Kidney epithelial cell (primary cell): Measurements from ENCODE around the gene NOA1. TPM values are rescaled to one million over a fixed set of nuclear protein-coding genes. Genes with fewer than 3 reads are reported as not detected.

Source experiments
- DNase-seq: peaks from one replicate; pipeline ENCODE4 v3.0.0-alpha.2; 2010; ENCODE audit warnings: low read depth
- H3K27me3 ChIP-seq: 2 replicates; pipeline ENCODE4 v1.6.0; 2011; ENCODE audit warnings: low read length; ENCODE audit not compliant: control insufficient read depth, insufficient read depth
- H3K36me3 ChIP-seq: 2 replicates; pipeline ENCODE4 v1.5.1; 2011; ENCODE audit warnings: low read length; ENCODE audit not compliant: control insufficient read depth, insufficient read depth
- H3K4me3 ChIP-seq: 2 replicates; pipeline ENCODE4 v1.5.1; 2011; ENCODE audit warnings: low read depth, mild to moderate bottlenecking, control low read depth, low read length
- total RNA-seq: library from RNA; depleted of rRNA; stranded (reverse); fragments of >200 nt; gene quantifications from 2 replicates; pipeline ENCODE4 v1.2.3, GENCODE V29; 2015
- TF ChIP-seq, protein P1 (sequence below): IDR thresholded peaks from 2 replicates; pipeline ENCODE4 v1.5.1; 2011; ENCODE audit warnings: mild to moderate bottlenecking, moderate library complexity, low read length, control low read depth, inconsistent platforms; ENCODE audit not compliant: insufficient read depth, poor library complexity, severe bottlenecking

NOA1 gene
- total RNA-seq, 1 donor from 2014 or later = 25.1 TPM

DNA sequence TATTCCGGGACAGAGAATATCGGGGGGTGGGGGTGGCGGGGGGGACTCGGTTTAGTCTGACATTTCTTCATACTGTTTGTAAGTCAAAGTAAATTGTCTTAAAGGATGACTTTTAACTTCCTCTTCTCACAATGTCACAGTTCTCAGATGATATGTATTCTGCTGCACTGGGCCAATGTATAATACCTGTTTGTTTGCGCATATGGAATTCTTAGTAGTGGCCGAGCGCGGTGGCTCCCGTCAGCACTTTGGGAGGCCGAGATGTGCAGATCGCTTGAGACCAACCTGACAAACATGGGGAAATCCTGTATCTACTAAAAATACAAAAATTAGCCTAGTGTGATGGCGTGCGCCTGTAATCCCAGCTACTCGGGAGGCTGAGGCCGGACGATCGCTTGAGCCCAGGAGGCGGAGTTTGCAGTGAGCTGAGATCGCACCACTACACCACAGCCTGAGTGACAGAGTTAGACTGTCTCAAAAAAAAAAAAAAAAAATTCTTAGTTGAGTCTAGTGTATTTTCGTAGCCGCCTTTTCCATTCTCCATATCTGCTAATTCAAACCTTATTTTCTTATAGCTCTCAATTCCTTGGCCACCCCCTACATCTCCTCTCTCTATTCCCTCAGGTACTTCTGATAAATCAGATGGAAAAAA, 2.1 kb upstream of the NOA1 start:
- DNase-seq = no peak
- peak overlapping the region; percentile 88 for H3K4me3 ChIP-seq
- no peaks in the 10 kb centered on the region for H3K36me3 ChIP-seq
- no peaks in the 10 kb centered on the region for H3K27me3 ChIP-seq
- TF ChIP-seq, protein P1, sequence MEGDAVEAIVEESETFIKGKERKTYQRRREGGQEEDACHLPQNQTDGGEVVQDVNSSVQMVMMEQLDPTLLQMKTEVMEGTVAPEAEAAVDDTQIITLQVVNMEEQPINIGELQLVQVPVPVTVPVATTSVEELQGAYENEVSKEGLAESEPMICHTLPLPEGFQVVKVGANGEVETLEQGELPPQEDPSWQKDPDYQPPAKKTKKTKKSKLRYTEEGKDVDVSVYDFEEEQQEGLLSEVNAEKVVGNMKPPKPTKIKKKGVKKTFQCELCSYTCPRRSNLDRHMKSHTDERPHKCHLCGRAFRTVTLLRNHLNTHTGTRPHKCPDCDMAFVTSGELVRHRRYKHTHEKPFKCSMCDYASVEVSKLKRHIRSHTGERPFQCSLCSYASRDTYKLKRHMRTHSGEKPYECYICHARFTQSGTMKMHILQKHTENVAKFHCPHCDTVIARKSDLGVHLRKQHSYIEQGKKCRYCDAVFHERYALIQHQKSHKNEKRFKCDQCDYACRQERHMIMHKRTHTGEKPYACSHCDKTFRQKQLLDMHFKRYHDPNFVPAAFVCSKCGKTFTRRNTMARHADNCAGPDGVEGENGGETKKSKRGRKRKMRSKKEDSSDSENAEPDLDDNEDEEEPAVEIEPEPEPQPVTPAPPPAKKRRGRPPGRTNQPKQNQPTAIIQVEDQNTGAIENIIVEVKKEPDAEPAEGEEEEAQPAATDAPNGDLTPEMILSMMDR = no peak

DNA sequence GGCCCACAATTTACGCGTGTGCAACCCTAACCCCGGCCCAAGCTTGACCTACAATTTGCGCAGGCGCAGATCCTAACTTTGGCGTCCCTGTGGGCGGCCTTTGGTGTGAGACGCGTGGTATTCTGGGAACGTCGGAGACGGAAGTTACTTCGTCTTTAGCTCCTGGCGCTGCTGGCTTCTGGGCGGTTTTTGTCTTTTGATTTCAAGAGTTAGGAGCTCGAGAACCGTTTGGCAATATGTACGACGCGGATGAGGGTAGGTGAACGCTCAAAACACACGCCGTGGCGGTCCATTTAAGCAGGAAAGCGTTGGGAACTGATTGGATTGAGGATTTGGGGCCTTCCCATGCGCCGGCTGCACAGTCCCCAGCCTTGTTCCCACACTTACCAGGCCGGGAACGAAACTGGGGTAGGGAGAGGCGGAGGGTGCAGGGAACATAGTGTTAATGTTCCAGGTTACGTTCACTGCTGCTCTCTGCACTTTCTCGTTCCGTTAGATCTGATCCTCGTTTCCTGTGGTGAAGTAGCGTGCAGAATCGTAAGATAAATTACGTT, 1.4 kb upstream of the NOA1 start, which contains the start of gene POLR2B:
POLR2B (plus strand) TSS at position 147 of the 554 bp plus-strand sequence; CDS start at position 237, 90 bp downstream.
- Histone ChIP-seq H3K36me3 (no peaks in the 10 kb centered on the region), H3K27me3 (no peaks in the 10 kb centered on the region), H3K4me3 (peak within 1 kb of the TSS; percentile 88)
- peak; percentile 72 for DNase-seq
- TF ChIP-seq, protein P1 = no peak

DNA sequence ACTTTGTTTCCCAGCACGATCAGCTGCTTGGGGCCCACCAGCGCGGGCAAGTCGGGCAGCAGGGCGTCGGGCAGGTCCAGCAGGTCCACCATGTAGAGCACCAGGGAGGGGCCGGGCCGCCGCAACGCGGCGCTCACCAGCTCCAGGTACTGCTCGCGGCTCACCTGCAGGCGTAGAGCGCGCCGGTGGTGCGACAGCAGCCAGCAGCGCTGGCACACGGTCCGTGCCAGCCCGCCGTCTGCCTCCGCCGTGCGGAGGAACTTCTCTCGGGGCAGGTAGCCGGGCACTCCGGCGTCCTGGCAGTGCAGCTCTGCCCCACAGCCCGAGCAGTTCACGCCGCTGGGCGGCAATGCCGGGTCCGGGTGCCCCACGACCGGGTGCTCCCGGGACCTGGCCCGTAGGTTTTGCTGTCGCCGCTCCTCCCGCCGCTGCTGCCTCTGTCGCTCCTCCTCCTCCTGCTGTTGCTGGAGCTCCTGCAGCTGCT, 527 bp downstream of the NOA1 start:
- no peaks in the 10 kb centered on the region for H3K36me3 ChIP-seq
- no peak for DNase-seq
- TF ChIP-seq, protein P1 = no peak
- peak overlapping the region; percentile 88 for H3K4me3 ChIP-seq
- H3K27me3 ChIP-seq = no peaks in the 10 kb centered on the region

DNA sequence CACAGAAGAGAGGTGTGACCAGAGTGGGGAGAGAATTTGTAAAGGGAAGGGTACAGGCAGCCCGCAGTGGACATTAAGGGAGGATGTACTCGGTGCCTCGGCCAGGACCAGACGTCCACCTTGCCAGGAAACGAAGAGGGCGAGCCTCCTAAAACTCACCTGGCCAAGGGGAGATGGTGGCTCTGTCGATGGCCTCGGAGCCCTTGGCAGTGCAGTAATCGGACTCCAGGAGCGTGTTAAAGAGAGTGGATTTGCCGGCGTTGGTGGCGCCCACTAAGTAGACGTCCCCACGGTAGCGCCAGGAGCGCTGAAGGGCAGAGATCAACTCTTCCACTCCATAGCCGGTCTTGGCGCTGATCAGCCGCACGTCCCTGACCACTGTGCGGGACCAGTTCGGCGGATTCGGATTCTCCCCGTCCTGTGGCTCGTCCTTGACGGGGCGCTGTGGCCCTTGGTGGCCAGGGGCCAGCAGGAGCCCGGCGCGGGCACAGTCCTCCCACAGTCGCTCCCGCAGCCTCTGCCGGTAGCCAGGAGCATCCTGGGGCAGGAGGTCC, 1.0 kb downstream of the NOA1 start:
- peak overlapping the region; percentile 88 for H3K4me3 ChIP-seq
- no peak for DNase-seq
- TF ChIP-seq, protein P1 = no peak
- no peaks in the 10 kb centered on the region for H3K27me3 ChIP-seq
- H3K36me3 ChIP-seq = no peaks in the 10 kb centered on the region

DNA sequence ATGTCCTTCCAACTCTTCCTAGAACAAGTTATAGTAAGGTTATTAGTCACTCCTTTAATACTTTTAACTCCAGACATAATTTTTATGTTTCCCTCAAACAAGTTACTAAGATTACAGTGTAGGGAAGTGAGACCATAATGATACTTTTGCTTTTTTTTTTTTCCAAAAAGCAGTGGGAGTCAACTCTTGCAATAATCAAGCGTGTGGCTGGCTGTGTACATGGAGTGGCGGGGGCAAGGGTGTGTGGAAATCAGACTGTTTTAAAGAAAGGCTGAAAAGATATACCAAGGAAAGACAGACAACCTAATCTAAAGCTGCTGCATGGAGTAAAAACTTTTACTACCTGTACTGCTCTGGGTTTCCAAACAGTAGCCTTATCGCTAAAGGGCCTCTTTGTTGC, 4.1 kb downstream of the NOA1 start:
- no peaks in the 10 kb centered on the region for H3K27me3 ChIP-seq
- TF ChIP-seq, protein P1 = no peak

More for the DNA sequence above, 4.1 kb downstream of the NOA1 start:
- Histone ChIP-seq H3K36me3 (no peaks in the 10 kb centered on the region), H3K4me3 (no peak overlapping the region)
- DNase-seq = no peak
